PC-3 (cell line): ENCODE measurements around the gene NPR2. TPM values are rescaled to one million over a fixed set of nuclear protein-coding genes. Genes with fewer than 3 reads are reported as not detected.

ENCODE experiments used
- ATAC-seq: fragments of 200-7000 bp; cut with Tn5 transposase; 2 replicates; pipeline ENCODE4 v1.9.1; 2020; ENCODE audit warnings: mild to moderate bottlenecking, moderate library complexity
- BruUV-seq: library from RNA; stranded (reverse); fragments of 400-500 nt; replicated peaks from 2 replicates; lab custom pipeline; 2021; lab: Mats Ljungman, UMichigan
- CTCF ChIA-PET: fragments of 300-600 bp; sonication (Branson Sonifier 250); formaldehyde crosslinking; loops from one replicate; lab custom pipeline; 2022; ENCODE audit warnings: antibody characterized with exemption; lab: Charles Lee
- POLR2A ChIA-PET: fragments of 300-600 bp; sonication (Branson Sonifier 250); formaldehyde crosslinking; loops from one replicate; lab custom pipeline; 2022; ENCODE audit warnings: antibody characterized with exemption; ENCODE audit not compliant: unreplicated experiment; lab: Charles Lee
- DNase-seq: peaks from one replicate; pipeline ENCODE4 v3.0.0-alpha.2; 2015
- H2AFZ ChIP-seq: fragments of 300-600 bp; sonication (generic); 2 replicates; pipeline ENCODE4 v1.6.0; 2016; ENCODE audit warnings: antibody characterized with exemption, low read length
- H3F3A ChIP-seq: fragments of 300-600 bp; sonication (generic); one replicate; pipeline ENCODE4 v1.6.0; 2017; ENCODE audit warnings: antibody characterized with exemption, low read length, control low read depth, mild to moderate bottlenecking; ENCODE audit not compliant: unreplicated experiment
- H3K27ac ChIP-seq: fragments of 300-600 bp; sonication (generic); 2 replicates; pipeline ENCODE4 v1.5.1; 2016; ENCODE audit warnings: mild to moderate bottlenecking, low read length
- H3K27me3 ChIP-seq: fragments of 300-600 bp; sonication (generic); 2 replicates; pipeline ENCODE4 v1.6.1; 2016; ENCODE audit warnings: low read length, mixed read lengths
- H3K36me3 ChIP-seq: fragments of 300-600 bp; sonication (generic); 2 replicates; pipeline ENCODE4 v1.6.1; 2016; ENCODE audit warnings: low read depth, mixed run types, low read length, mixed read lengths
- H3K4me1 ChIP-seq: fragments of 300-600 bp; sonication (generic); 2 replicates; pipeline ENCODE4 v1.5.1; 2016; ENCODE audit warnings: low read length; ENCODE audit not compliant: insufficient read depth
- H3K4me2 ChIP-seq: fragments of 300-600 bp; sonication (generic); 2 replicates; pipeline ENCODE4 v1.6.0; 2016; ENCODE audit warnings: low read length
- H3K4me3 ChIP-seq: fragments of 300-600 bp; sonication (generic); 2 replicates; pipeline ENCODE4 v1.5.1; 2016; ENCODE audit warnings: mild to moderate bottlenecking, low read length, mixed read lengths
- H3K79me2 ChIP-seq: fragments of 300-600 bp; sonication (generic); 2 replicates; pipeline ENCODE4 v1.6.1; 2017; ENCODE audit warnings: low read length, mixed read lengths
- H3K9ac ChIP-seq: fragments of 300-600 bp; sonication (generic); 2 replicates; pipeline ENCODE4 v1.6.0; 2016; ENCODE audit warnings: mild to moderate bottlenecking, low read length
- H3K9me2 ChIP-seq: fragments of 300-600 bp; sonication (generic); replicated peaks from 2 replicates; pipeline ENCODE4 v1.6.1; 2016; ENCODE audit warnings: mixed run types, low read length, mixed read lengths
- H3K9me3 ChIP-seq: fragments of 300-600 bp; sonication (generic); 2 replicates; pipeline ENCODE4 v1.6.1; 2016; ENCODE audit warnings: low read length, mixed read lengths
- H4K20me1 ChIP-seq: fragments of 300-600 bp; sonication (generic); 2 replicates; pipeline ENCODE4 v1.6.1; 2016; ENCODE audit warnings: low read length, mixed read lengths
- EZH2 ChIP-seq: fragments of 300-600 bp; sonication (generic); IDR thresholded peaks from one replicate; pipeline ENCODE4 v1.6.1; 2017; ENCODE audit warnings: antibody characterized with exemption, mild to moderate bottlenecking, low read length; ENCODE audit not compliant: unreplicated experiment
- EZH2phosphoT487 ChIP-seq: fragments of 300-600 bp; sonication (generic); IDR thresholded peaks from 2 replicates; pipeline ENCODE4 v1.6.1; 2018; ENCODE audit warnings: mild to moderate bottlenecking, antibody characterized with exemption, low read length, borderline replicate concordance
- intact Hi-C: fragments of 100-400 bp; cut with micrococcal nuclease; formaldehyde crosslinking; loops from 2 replicates; pipeline ENCODE4 v1.9.0; 2023
- total RNA-seq: library from RNA; depleted of rRNA; stranded (reverse); fragments of >200 nt; gene quantifications from 2 replicates; pipeline ENCODE4 v1.2.3, GENCODE V29; 2014
- TF ChIP-seq, protein P1 (sequence below): fragments of 300-600 bp; sonication (generic); conservative IDR thresholded peaks from 2 replicates; pipeline ENCODE4 v1.5.1; 2017; ENCODE audit warnings: antibody characterized with exemption, low read depth, mild to moderate bottlenecking, low read length

Gene NPR2
- total RNA-seq, 1 experiment from 2014 or later = 1.5 TPM

DNA sequence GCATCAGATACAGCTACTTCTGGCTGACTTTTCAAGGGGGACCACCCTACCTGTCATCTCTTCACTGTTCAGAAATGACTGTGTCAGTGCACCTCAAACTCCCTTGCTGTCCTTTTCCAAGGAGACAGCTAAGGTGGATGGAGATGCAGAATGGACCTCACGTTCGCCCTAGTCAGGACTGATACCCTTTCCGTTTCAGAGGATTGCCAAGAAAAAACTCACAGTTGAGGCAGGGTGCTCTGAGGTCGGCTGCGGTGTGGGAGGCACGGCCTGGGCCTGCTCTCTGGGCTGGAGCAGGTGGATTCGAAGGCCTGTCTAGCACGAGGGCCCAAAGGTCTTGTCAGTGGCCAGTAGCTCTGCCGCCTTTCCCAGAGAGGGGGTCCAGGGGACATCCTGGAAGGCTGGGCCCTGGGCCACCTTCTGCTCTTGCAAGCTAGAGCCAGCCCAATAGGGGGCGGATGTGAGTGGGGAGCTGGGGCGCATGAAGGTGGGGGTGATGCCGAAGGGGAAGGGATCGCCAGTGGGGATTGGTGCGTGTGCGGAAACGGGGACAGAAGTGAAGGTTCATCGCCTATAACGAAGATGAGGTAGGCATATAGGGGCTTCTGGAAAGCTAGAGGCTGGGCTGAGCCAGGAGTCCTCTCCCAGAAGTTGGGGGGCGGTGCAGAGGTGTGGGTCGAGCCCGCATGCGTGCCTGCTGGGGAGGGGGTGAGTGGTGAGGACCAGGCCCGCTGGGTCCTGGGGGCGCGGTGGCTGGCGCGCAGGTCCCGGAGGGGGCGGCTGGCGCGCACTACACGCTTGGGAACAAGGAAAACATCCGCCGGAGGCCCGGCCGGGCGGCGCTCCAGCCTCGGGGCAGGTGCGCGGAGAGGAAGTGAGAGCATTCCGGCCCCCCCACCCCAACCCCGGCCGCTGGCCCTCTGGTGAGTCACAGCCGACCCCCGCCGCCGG lies 34.8 kb upstream of the NPR2 start:
- H2AFZ ChIP-seq = peak overlapping the region; percentile 84
- CTCF ChIA-PET = interaction anchor here (0.6 kb wide), 1 partner anchor 22 kb away, joined by 3 read pairs; no protein-coding TSS in a partner anchor
- peaks cover 20% of the 10 kb centered on the region for H3K79me2 ChIP-seq
- peaks cover 30% of the 10 kb centered on the region for H3K4me1 ChIP-seq
- H3K4me2 ChIP-seq = peak overlapping the region; percentile 90
- ATAC-seq (peak; percentile 49), DNase-seq (peak; percentile 61)
- no peaks in the 10 kb centered on the region for H3K9me2 ChIP-seq
- H3K36me3 ChIP-seq = no peaks in the 10 kb centered on the region
- no peak for TF ChIP-seq EZH2phosphoT487
- TF ChIP-seq, protein P1, sequence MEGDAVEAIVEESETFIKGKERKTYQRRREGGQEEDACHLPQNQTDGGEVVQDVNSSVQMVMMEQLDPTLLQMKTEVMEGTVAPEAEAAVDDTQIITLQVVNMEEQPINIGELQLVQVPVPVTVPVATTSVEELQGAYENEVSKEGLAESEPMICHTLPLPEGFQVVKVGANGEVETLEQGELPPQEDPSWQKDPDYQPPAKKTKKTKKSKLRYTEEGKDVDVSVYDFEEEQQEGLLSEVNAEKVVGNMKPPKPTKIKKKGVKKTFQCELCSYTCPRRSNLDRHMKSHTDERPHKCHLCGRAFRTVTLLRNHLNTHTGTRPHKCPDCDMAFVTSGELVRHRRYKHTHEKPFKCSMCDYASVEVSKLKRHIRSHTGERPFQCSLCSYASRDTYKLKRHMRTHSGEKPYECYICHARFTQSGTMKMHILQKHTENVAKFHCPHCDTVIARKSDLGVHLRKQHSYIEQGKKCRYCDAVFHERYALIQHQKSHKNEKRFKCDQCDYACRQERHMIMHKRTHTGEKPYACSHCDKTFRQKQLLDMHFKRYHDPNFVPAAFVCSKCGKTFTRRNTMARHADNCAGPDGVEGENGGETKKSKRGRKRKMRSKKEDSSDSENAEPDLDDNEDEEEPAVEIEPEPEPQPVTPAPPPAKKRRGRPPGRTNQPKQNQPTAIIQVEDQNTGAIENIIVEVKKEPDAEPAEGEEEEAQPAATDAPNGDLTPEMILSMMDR = peak; percentile 68
- no peaks in the 10 kb centered on the region for H3K27me3 ChIP-seq
- peak overlapping the region; percentile 71 for H3K4me3 ChIP-seq
- peak overlapping the region; percentile 76 for H3K9ac ChIP-seq
- BruUV-seq = no TSS peak
- peak overlapping the region; percentile 79 for H3K27ac ChIP-seq
- no peaks in the 10 kb centered on the region for H3K9me3 ChIP-seq
- intact Hi-C loops = loop anchor here (1.0 kb wide), 1 partner anchor 15 kb away; no protein-coding TSS in a partner anchor
- H4K20me1 ChIP-seq = no peaks in the 10 kb centered on the region
- POLR2A ChIA-PET = interaction anchor here (0.6 kb wide), 2 partner anchors 17 to 19 kb away, joined by 4 to 26 read pairs; no protein-coding TSS in a partner anchor
- H3F3A ChIP-seq = no peaks in the 10 kb centered on the region

DNA sequence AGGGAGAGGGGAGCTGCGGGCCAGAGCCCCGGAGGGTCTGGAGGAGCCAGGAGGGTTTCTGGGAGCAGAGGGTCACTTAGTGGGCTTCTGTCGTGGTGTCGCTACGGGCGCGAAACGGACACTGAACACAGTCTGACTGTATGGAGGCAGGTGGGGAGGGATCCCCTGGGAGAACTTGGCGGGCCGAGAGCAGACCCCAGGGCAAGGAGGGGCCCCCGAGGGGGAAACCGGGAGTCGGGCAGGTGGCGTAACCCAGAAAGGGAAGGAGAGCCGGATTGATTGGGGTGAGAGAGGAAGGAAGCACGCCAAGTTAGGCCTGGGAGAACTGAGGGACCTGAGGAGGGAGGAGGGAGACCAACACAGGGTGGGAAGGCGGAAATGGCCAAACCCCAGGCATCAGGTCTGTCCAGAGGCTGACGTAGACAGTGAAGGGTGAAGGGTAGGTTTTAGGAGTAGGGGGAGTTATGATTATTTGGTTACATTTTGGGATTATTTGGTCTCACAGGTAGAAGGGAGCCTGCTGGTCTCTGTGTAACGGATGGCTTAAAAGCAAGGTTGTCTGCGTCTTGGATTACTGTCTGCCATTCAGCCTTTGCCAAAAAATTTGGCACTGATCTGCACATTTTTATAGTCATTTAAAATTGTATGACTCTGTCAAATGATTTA lies 34.0 kb upstream of the NPR2 start:
- Histone ChIP-seq H3K9ac (peak overlapping the region; percentile 76), H3K27me3 (no peaks in the 10 kb centered on the region), H3K27ac (peak overlapping the region; percentile 79), H3K36me3 (no peaks in the 10 kb centered on the region), H3K4me3 (peak overlapping the region; percentile 71), H3K4me1 (peaks cover 30% of the 10 kb centered on the region), H3K79me2 (peaks cover 20% of the 10 kb centered on the region), H2AFZ (peak overlapping the region; percentile 84), H4K20me1 (no peaks in the 10 kb centered on the region), H3F3A (no peaks in the 10 kb centered on the region), H3K9me3 (no peaks in the 10 kb centered on the region), H3K4me2 (peak overlapping the region; percentile 90), H3K9me2 (no peaks in the 10 kb centered on the region)
- POLR2A ChIA-PET = interaction anchor here (0.6 kb wide), 1 partner anchor 20 kb away, joined by 26 read pairs; no protein-coding TSS in a partner anchor
- CTCF ChIA-PET = interaction anchor here (0.6 kb wide), 1 partner anchor 21 kb away, joined by 3 read pairs; no protein-coding TSS in a partner anchor
- BruUV-seq = no TSS peak
- DNase-seq = peak; percentile 60
- intact Hi-C loops = loop anchor here (1.0 kb wide), 1 partner anchor 14 kb away; no protein-coding TSS in a partner anchor
- TF ChIP-seq EZH2 = no peak
- TF ChIP-seq, protein P1 = no peak
- no peak for TF ChIP-seq EZH2phosphoT487
- peak; percentile 59 for ATAC-seq
